GM18951 (cell line): Measurements from ENCODE around the gene CC2D2A.
"Not testable (repeated sequence)": the region's sequence is repeated elsewhere in the genome, so short reads cannot be mapped to it uniquely, and the experiment has no call there.

Experiments
- POLR2A ChIP-seq: IDR thresholded peaks from 4 replicates; pipeline ENCODE4 v1.6.1; 2011; ENCODE audit warnings: mild to moderate bottlenecking; ENCODE audit not compliant: insufficient read length, insufficient read depth; ENCODE audit errors: extremely low read depth
- in situ Hi-C: fragments of 300-500 bp; cut with MboI; formaldehyde crosslinking; loops from one replicate; pipeline ENCODE4 v1.12.0; 2022; ENCODE audit warnings: low sequenced_read_pairs, mixed read lengths, inconsistent platforms; ENCODE audit not compliant: unreplicated experiment

CC2D2A gene

GRCh38 chr4:15612136-15612535, 142.5 kb downstream of the CC2D2A start:
- in situ Hi-C loops = no loop called here
- TF ChIP-seq POLR2A = no peak

DNA sequence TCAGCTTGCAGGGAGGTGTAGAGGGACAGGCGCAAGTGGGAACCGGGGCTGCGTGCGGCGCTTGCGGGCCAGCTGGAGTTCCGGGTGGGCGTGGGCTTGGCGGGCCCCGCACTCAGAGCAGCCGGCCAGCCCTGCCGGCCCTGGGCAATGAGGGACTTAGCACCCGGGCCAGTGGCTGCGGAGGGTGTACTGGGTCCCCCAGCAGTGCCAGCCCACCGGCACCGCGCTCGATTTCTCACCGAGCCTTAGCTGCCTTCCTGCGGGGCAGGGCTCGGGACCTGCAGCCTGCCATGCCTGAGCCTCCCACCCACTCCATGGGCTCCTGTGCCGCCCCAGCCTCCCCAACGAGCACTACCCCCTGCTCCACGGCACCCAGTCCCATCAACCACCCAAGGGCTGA, 145.2 kb downstream of the CC2D2A start:
- in situ Hi-C loops = not testable (repeated sequence)

- in situ Hi-C loops = not testable (repeated sequence)
These were observed 147.7 kb downstream of the CC2D2A start for GRCh38 chr4:15617407-15617806.

GRCh38 chr4:15636818-15637217, 167.1 kb downstream of the CC2D2A start:
- in situ Hi-C loops = no loop called here
- no peak for TF ChIP-seq POLR2A

GRCh38 chr4:15638418-15638817, 168.7 kb downstream of the CC2D2A start:
- TF ChIP-seq POLR2A = no peak
- in situ Hi-C loops = no loop called here

GRCh38 chr4:15648600-15648999, 178.9 kb downstream of the CC2D2A start:
- in situ Hi-C loops = no loop called here

GRCh38 chr4:15649914-15650545, 180.3 kb downstream of the CC2D2A start:
- in situ Hi-C loops = loop anchor here (25.0 kb wide), 1 partner anchor 413 kb away; no protein-coding TSS in a partner anchor
- no peak for TF ChIP-seq POLR2A

More at GRCh38 chr4:15648600-15648999, 178.9 kb downstream of the CC2D2A start:
- no peak for TF ChIP-seq POLR2A
